Upper lobe of right lung (tissue), 1 donor: Measurements from ENCODE around the gene TBL1Y. TPM values are rescaled to one million over a fixed set of nuclear protein-coding genes. Genes with fewer than 3 reads are reported as not detected.

Source experiments
- ATAC-seq: fragments of 200-7000 bp; cut with Tn5 transposase; one replicate; pipeline ENCODE4 v1.9.1; 2020; ENCODE audit warnings: mild to moderate bottlenecking, moderate library complexity
- DNase-seq: peaks from one replicate; pipeline ENCODE4 v3.0.0-alpha.2; 2020
- H3K27ac ChIP-seq: fragments of 200-600 bp; one replicate; pipeline ENCODE4 v1.8.0; 2022
- H3K27me3 ChIP-seq: fragments of 200-600 bp; one replicate; pipeline ENCODE4 v1.8.0; 2022; ENCODE audit warnings: mild to moderate bottlenecking
- H3K36me3 ChIP-seq: fragments of 200-600 bp; one replicate; pipeline ENCODE4 v1.8.0; 2022
- H3K4me1 ChIP-seq: fragments of 200-600 bp; one replicate; pipeline ENCODE4 v1.8.0; 2022
- H3K4me3 ChIP-seq: fragments of 200-600 bp; one replicate; pipeline ENCODE4 v1.8.0; 2022; ENCODE audit warnings: mild to moderate bottlenecking
- H3K9me3 ChIP-seq: fragments of 200-600 bp; one replicate; pipeline ENCODE4 v1.8.0; 2022
- intact Hi-C: fragments of 100-400 bp; cut with DNase I; formaldehyde crosslinking; loops from one replicate; pipeline ENCODE4 v1.11.0; 2022
- total RNA-seq: library from RNA; stranded (reverse); fragmentation: NEBNext Ultra II Directional; extraction: Animal tissue kit (Norgen Biotek cat#: 25700); gene quantifications from one replicate; pipeline ENCODE4 v1.2.1, GENCODE V29; 2021
- TF ChIP-seq, protein P1 (sequence below): fragments of 200-600 bp; IDR thresholded peaks from one replicate; pipeline ENCODE4 v1.8.0; 2022; ENCODE audit warnings: antibody characterized with exemption
- donor health status: DM: no; HTN: yes; CAD: no; lungs with severe emphysema.

TBL1Y gene
- total RNA-seq, 1 donor from 2014 or later, result 2.1 TPM

DNA sequence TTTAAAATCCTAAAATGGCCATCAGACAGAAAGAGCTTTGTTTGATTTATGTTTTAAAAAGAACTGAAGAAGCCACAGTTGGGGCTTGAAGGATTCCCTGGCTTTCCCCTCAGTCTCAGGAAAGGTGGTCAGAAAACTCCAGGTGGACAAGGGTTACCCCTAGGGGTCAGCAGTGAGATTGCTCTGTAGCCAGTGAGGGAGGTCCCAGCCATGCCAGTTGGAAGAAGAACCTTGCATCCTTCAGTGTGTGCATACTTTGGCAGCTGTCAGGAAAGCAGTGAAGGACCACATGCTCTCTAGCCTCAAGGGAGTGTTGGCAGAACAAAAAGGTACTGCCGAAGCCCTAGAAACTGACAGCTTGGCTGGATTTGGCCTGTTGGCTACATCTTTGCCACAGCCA lies 182.3 kb downstream of the TBL1Y start:
- no peaks in the 10 kb centered on the region for H3K27me3 ChIP-seq
- no peak overlapping the region for H3K27ac ChIP-seq
- intact Hi-C loops, result no loop called here
- H3K36me3 ChIP-seq, result no peaks in the 10 kb centered on the region
- H3K4me1 ChIP-seq, result no peaks in the 10 kb centered on the region
- ATAC-seq (no peak), DNase-seq (no peak)
- TF ChIP-seq, protein P1, sequence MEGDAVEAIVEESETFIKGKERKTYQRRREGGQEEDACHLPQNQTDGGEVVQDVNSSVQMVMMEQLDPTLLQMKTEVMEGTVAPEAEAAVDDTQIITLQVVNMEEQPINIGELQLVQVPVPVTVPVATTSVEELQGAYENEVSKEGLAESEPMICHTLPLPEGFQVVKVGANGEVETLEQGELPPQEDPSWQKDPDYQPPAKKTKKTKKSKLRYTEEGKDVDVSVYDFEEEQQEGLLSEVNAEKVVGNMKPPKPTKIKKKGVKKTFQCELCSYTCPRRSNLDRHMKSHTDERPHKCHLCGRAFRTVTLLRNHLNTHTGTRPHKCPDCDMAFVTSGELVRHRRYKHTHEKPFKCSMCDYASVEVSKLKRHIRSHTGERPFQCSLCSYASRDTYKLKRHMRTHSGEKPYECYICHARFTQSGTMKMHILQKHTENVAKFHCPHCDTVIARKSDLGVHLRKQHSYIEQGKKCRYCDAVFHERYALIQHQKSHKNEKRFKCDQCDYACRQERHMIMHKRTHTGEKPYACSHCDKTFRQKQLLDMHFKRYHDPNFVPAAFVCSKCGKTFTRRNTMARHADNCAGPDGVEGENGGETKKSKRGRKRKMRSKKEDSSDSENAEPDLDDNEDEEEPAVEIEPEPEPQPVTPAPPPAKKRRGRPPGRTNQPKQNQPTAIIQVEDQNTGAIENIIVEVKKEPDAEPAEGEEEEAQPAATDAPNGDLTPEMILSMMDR, result peak; percentile 13
- H3K9me3 ChIP-seq, result no peaks in the 10 kb centered on the region
- H3K4me3 ChIP-seq, result no peak overlapping the region

DNA sequence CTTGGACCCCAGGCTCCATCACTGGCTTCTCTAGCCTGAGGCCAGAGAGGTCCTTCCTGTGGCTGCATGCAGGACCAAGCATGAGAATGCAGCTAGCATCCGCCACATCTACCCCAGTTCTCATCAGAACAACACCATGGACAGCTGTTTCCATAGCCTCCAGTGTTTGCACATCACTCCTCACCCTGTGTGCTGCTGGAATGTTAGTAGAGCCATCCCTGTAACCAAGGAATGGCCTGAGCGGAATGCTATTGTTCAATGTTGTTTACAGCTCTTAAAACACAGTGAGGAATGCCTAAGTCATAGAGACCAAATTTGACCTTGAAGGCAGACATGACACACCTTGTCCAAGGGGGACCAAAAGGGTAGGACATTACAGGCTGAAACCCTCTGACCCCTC lies 183.9 kb downstream of the TBL1Y start:
- no peak for DNase-seq
- H3K9me3 ChIP-seq, result no peaks in the 10 kb centered on the region
- no peak overlapping the region for H3K4me3 ChIP-seq
- H3K36me3 ChIP-seq, result no peaks in the 10 kb centered on the region
- H3K27me3 ChIP-seq, result no peaks in the 10 kb centered on the region
- H3K27ac ChIP-seq, result no peak overlapping the region
- intact Hi-C loops, result no loop called here
- TF ChIP-seq, protein P1, result no peak
- no peak for ATAC-seq
- no peaks in the 10 kb centered on the region for H3K4me1 ChIP-seq

DNA sequence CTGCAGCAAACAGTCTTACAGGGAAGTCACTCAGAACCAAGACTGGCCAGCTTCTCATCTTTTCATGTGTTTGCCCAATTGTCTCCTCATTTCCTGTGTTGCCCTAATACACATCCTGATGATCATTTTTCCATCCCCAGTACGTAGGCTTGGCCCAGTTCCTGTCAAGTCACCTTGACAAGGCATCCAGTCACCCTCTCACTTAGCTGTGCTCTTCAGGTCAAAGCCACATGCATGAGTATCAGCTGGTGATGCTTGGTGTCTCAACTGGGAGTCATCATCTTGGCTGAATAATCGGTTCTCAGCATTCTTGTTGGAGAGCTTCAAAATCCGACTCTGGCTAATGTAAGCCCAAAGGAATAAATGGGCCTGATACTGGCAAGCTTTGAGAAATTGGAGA lies 186.5 kb downstream of the TBL1Y start:
- Histone ChIP-seq H3K4me3 (no peak overlapping the region), H3K36me3 (no peaks in the 10 kb centered on the region), H3K27ac (no peak overlapping the region), H3K9me3 (no peaks in the 10 kb centered on the region), H3K4me1 (no peaks in the 10 kb centered on the region), H3K27me3 (no peaks in the 10 kb centered on the region)
- DNase-seq, result no peak
- TF ChIP-seq, protein P1, result no peak
- intact Hi-C loops, result no loop called here
- ATAC-seq, result no peak

DNA sequence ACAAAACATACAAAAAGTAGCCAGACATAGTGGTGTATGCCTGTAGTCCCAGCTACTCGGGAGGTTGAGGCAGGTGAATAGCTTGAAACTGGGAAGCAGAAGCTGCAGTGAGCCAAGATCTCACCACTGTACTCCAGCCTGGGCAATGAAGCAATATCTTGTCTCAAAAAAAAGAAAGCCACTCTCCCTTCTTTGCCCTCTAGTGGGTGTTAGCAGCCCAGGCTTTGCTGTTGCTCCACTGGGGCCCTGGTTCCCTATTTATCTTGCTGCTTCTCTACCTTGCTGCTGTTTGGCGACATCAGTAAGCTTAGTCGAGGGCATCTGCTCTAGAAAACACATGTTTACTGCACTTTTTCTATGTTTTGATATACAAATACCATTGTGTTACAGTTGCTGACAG lies 189.2 kb downstream of the TBL1Y start:
- H3K9me3 ChIP-seq, result no peaks in the 10 kb centered on the region
- H3K27me3 ChIP-seq, result no peaks in the 10 kb centered on the region
- TF ChIP-seq, protein P1, result no peak
- H3K36me3 ChIP-seq, result no peaks in the 10 kb centered on the region
- intact Hi-C loops, result no loop called here
- no peaks in the 10 kb centered on the region for H3K4me1 ChIP-seq
- H3K4me3 ChIP-seq, result no peak overlapping the region
- ATAC-seq, result no peak
- DNase-seq, result no peak
- no peak overlapping the region for H3K27ac ChIP-seq

DNA sequence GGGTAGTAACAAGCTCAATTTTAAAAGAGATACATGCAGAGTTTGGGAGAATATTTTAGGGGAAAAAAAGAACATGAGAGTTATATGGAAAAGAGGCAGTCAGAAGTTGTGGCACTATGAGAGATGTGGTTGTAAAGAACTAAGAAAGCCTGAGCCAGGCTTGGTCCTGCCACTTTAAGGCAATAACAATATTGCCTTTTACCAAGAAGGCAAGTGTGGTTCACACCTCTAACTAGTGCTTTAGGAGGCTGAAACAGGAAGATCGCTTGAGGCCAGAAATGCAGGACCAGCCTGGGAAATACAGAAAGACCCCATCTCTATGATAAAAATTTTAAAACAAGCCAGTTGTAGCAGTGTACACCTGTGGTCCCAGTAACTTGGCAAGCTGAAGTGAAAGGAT lies 192.2 kb downstream of the TBL1Y start:
- ATAC-seq (no peak), DNase-seq (no peak)
- H3K36me3 ChIP-seq, result no peaks in the 10 kb centered on the region
- TF ChIP-seq, protein P1, result no peak
- no peak overlapping the region for H3K4me3 ChIP-seq
- H3K4me1 ChIP-seq, result no peaks in the 10 kb centered on the region
- no peak overlapping the region for H3K27ac ChIP-seq
- intact Hi-C loops, result no loop called here
- H3K27me3 ChIP-seq, result no peaks in the 10 kb centered on the region
- no peaks in the 10 kb centered on the region for H3K9me3 ChIP-seq

DNA sequence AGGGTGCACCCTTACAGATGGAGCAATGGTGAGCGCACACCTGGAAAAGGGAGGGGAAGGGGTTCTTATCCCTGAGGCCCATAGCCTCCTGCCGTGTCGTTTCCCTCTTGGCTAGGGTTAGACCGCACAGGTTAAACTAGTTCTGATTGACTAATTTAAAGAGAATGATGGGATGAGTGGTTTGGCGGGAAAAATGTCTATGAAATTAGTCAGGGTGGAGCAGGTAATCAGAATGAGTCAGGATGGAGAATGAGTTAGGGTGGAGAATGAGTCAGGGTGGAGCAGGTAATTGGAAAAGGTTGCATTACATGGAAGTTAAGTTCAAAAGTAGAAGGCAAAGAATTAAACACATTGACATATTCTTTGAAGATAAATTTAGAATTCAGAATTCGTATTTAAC lies 196.7 kb downstream of the TBL1Y start:
- TF ChIP-seq, protein P1, result no peak
- intact Hi-C loops, result no loop called here
- Histone ChIP-seq H3K27ac (no peak overlapping the region), H3K4me1 (no peaks in the 10 kb centered on the region), H3K36me3 (no peaks in the 10 kb centered on the region), H3K27me3 (no peaks in the 10 kb centered on the region), H3K4me3 (no peak overlapping the region), H3K9me3 (no peaks in the 10 kb centered on the region)
- DNase-seq (no peak), ATAC-seq (no peak)
